ENCODE data around the gene GTF3C1. TPM values are rescaled to one million over a fixed set of nuclear protein-coding genes. Genes with fewer than 3 reads are reported as not detected.

GTF3C1 gene
- total RNA-seq, 1 donor from 2014 or later, result 125 TPM

DNA sequence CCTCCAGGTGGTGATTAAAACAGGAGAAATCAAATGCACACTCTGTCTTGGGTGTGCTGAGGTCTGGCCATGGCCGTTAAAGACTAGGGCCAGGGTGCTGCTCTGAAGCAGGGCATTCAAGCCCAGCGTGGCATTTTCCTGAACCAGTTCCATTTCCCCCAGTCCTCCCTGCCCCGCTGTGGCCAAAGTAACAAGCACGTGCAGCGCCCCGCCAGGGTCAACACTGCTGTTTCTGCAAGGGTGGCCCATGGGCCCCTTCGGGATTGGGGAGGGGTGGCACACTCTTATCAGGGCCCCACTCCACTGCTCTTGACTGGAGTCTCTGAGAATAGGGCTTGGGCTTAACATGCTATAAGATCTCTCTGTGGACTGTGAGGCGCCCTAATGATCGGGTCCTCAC is 74.8 kb downstream of the GTF3C1 start:
- peaks cover 22% of the 10 kb centered on the region for H3K36me3 Mint-ChIP-seq (ENCODE audit: low read depth)
- no peaks in the 10 kb centered on the region for H3K27me3 Mint-ChIP-seq (ENCODE audit: low read depth)
- DNase-seq (ENCODE audit: low read depth, low spot score), result no peak
- no peaks in the 10 kb centered on the region for H3K9me3 Mint-ChIP-seq
- H3K4me1 Mint-ChIP-seq, result peaks cover 8% of the 10 kb centered on the region
- no peak overlapping the region for H3K4me3 Mint-ChIP-seq
- TF ChIP-seq, protein P1, sequence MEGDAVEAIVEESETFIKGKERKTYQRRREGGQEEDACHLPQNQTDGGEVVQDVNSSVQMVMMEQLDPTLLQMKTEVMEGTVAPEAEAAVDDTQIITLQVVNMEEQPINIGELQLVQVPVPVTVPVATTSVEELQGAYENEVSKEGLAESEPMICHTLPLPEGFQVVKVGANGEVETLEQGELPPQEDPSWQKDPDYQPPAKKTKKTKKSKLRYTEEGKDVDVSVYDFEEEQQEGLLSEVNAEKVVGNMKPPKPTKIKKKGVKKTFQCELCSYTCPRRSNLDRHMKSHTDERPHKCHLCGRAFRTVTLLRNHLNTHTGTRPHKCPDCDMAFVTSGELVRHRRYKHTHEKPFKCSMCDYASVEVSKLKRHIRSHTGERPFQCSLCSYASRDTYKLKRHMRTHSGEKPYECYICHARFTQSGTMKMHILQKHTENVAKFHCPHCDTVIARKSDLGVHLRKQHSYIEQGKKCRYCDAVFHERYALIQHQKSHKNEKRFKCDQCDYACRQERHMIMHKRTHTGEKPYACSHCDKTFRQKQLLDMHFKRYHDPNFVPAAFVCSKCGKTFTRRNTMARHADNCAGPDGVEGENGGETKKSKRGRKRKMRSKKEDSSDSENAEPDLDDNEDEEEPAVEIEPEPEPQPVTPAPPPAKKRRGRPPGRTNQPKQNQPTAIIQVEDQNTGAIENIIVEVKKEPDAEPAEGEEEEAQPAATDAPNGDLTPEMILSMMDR (conservative IDR thresholded peaks at IDR 0.05), result no peak
- H3K27ac Mint-ChIP-seq (ENCODE audit: unreplicated experiment), result peak overlapping the region; percentile 4

DNA sequence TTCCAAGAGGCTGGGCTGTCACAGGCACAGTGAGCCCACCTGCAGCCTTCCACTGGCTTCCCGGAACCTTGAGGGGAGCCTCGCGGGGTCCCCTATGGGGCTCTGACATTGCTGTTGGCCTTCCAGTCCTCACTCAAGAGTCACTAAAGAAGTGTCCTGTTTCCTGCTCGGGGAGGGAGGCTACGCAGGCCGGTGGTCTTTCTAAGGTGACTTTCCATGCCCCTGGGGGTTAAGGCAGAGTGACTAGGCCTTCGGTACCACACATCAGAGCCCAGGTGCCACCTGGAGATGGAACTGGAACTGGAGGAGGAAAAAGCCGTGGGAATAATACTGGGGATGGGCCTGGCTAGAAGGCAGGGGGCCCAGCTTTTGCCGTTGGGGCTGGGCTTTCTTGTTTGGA is 75.7 kb downstream of the GTF3C1 start:
- DNase-seq (ENCODE audit: low read depth, low spot score), result no peak
- peaks cover 23% of the 10 kb centered on the region for H3K36me3 Mint-ChIP-seq (ENCODE audit: low read depth)
- TF ChIP-seq, protein P1 (conservative IDR thresholded peaks at IDR 0.05), result no peak
- no peaks in the 10 kb centered on the region for H3K27me3 Mint-ChIP-seq (ENCODE audit: low read depth)
- no peaks in the 10 kb centered on the region for H3K9me3 Mint-ChIP-seq
- H3K4me1 Mint-ChIP-seq, result peaks cover 8% of the 10 kb centered on the region
- H3K4me3 Mint-ChIP-seq, result no peak overlapping the region
- peak overlapping the region; percentile 71 for H3K27ac Mint-ChIP-seq (ENCODE audit: unreplicated experiment)

DNA sequence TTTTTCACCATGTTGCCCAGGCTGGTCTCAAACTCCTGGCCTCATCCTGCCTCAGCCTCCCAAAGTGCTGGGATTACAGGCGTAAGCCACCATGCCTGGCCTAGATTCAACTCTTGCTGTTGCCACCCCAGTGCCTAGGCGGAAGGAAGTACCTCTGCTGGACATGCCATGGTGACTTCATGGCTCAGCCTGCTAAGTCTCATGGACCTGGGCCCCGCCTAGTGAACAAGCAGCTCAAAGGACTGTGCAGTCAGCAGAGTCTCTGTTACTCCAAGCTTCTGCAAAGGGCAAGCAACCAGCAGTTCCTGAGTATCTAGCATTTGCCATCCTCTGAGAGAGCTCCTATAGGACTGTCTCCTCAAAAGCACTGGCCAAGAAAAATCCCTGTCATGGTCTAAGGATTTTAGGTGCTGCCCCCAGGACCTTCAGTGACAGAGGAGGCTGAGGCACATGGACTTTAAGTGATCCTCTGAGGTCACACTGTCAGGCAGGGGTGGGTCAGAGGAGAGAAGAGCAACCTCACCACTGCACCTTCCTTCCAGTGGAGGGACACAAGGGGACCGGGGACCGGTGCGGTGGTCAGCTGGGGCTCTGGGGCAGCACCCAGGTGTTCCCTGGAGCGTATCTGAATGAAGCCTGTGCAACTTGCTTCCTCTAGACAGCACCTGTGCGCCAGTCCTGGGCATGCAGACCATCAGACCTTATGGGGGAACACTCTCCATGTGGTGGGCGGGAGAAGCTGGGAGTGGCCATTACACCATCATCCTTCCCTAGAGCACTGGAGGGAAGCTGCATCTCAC is 76.4 kb downstream of the GTF3C1 start:
- Mint-ChIP-seq H3K9me3 (no peaks in the 10 kb centered on the region), H3K4me3 (no peak overlapping the region), H3K27ac (ENCODE audit: unreplicated experiment) (no peak overlapping the region), H3K4me1 (peaks cover 8% of the 10 kb centered on the region), H3K36me3 (ENCODE audit: low read depth) (peaks cover 19% of the 10 kb centered on the region), H3K27me3 (ENCODE audit: low read depth) (no peaks in the 10 kb centered on the region)
- TF ChIP-seq, protein P1 (conservative IDR thresholded peaks at IDR 0.05), result no peak
- DNase-seq (ENCODE audit: low read depth, low spot score), result no peak

DNA sequence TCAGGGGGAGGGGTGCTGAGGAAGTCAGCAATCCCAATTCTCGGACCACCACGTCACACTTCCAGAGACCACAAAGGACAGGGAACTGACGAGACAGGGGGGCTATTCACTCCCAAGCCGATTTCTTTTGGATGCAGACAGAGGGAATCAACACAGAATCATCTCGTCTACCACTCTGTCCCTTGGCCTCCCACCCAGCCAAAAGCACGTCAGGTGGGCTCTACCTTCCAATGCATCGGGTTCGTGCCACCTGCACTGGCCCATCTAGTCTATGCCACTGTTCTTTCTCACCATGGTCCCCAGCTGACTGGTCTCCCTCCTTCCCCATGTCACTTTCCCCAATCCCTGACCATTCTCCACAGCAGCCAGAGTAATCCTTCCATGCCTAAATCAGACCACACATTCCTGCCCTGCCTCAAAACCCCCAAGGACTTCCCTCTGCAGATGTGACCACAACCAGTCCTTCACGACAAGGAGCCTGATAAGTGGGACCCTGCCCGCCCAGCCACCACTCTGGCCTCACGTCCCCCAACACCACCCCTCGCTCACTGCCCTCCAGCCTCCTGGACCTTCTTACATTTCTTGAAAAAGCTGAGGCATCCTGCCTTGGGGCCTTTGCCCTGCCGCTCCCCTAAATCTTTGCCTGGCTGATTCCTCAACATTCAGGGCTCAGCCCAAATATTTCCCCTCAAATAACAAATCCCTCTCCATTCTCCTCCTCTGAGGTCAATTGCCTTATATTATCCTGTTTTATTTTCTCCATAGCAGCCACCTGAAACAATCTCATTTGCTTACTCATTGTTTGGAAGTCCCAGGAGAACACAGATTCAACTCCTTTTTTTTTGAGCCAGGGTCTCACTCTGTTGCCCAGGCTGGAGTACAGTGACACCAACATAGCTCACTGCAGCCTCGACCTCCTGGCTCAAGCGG is 77.4 kb downstream of the GTF3C1 start:
- no peak overlapping the region for H3K27ac Mint-ChIP-seq (ENCODE audit: unreplicated experiment)
- no peak for DNase-seq (ENCODE audit: low read depth, low spot score)
- H3K27me3 Mint-ChIP-seq (ENCODE audit: low read depth), result no peaks in the 10 kb centered on the region

DNA sequence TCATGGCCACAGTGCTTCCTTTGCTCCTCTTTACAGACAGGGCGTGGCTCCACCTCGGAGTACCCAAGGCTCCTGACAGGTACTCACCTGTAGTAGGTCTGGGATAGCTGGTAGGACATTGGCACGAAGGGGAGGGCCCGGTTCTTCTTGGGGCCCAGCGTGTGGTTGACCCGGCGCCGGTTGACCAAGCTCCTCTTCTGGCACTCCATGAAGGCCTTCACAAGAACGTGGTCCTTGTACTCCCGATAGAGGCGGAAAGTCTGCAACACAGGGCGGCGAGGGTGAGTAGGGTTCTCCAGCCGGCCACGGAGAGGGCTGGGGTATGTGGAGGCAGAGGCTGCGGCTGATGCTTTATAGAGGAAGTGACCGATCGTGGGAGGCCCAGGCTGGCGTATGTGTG is 78.1 kb downstream of the GTF3C1 start:
- Mint-ChIP-seq H3K4me1 (peaks cover 8% of the 10 kb centered on the region), H3K36me3 (ENCODE audit: low read depth) (peaks cover 33% of the 10 kb centered on the region), H3K27me3 (ENCODE audit: low read depth) (no peaks in the 10 kb centered on the region), H3K27ac (ENCODE audit: unreplicated experiment) (no peak overlapping the region), H3K4me3 (no peak overlapping the region), H3K9me3 (no peaks in the 10 kb centered on the region)
- no peak for DNase-seq (ENCODE audit: low read depth, low spot score)
- TF ChIP-seq, protein P1 (conservative IDR thresholded peaks at IDR 0.05), result no peak

More for the DNA sequence above, 77.4 kb downstream of the GTF3C1 start:
- H3K4me3 Mint-ChIP-seq, result no peak overlapping the region
- peaks cover 28% of the 10 kb centered on the region for H3K36me3 Mint-ChIP-seq (ENCODE audit: low read depth)
- TF ChIP-seq, protein P1 (conservative IDR thresholded peaks at IDR 0.05), result no peak
- H3K4me1 Mint-ChIP-seq, result peaks cover 8% of the 10 kb centered on the region
- H3K9me3 Mint-ChIP-seq, result no peaks in the 10 kb centered on the region
